ENCODE measurements around the gene GSE1.

DNA sequence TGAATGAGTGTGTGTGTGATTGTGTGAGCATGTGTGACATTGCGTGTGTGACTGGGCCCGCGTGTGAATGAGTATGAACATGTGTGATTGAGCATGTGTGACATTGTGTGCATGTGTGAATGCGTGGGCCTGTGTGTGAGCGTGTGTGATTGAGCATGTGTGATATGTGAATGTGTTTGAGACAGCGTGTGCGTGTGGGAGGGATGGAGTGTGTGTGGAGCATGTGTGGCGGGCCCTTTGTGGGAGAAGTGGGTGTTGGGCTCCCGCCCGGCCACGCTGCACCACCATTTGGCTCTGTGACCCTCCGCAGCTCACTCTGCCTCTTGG is 22.7 kb upstream of the GSE1 start:
- no peak for TF ChIP-seq SRF (IDR thresholded peaks at IDR 0.05; ENCODE audit: low read depth, low read length)
- TF ChIP-seq MAX (IDR thresholded peaks at IDR 0.05): no peak
- TF ChIP-seq ZEB1 (IDR thresholded peaks at IDR 0.05; ENCODE audit: insufficient replicate concordance, low read depth): no peak
- TF ChIP-seq CTCF (CRISPR knock-in tag; IDR thresholded peaks at IDR 0.05): no peak
- no peak for TF ChIP-seq ZNF788 (CRISPR knock-in tag; IDR thresholded peaks at IDR 0.05; ENCODE audit: borderline replicate concordance)
